ENCODE measurements around the gene CMTM8.

Gene CMTM8

GRCh38 chr3:32334675-32335074, 96.2 kb downstream of the CMTM8 start:
- DNase-seq: peak in 1 of 56 donors; percentile 7

DNA sequence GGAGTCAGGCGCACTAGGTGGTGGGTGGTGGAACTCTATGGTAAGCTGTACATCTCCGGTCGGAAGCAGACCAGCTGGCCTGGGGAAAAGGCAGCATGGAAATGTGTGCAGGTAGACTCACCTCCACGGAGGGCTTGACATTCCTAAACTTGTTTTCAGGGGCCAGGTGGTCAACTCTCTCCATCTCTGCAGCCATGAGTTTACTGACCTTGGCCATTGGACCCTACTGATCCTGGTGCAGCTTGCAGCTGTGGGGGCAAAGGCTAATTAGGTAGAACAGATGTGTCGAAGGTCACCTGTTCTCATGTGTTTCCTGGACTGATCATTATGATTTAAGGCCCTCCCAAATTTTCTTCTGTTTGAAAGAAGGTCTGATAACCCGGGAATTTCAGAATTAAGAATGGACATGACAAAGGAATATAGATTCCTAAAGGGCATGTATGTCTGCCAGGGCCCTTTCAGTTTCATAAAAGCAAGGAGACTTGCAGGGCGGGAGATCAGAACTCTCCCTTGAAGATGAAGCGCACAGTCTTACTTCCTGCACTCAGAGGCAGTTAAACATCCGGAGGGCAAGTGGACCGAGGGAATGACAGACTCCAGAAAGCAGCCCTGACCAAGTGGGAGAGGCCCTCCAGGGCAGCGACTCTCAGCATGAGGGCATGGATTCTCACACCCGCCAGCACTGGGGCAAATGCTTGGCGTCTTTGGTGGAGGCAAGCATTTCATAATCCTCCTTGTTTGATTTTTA, 97.1 kb downstream of the CMTM8 start:
- no peak for DNase-seq

GRCh38 chr3:32336113-32336498, 97.6 kb downstream of the CMTM8 start:
- DNase-seq: no peak

DNA sequence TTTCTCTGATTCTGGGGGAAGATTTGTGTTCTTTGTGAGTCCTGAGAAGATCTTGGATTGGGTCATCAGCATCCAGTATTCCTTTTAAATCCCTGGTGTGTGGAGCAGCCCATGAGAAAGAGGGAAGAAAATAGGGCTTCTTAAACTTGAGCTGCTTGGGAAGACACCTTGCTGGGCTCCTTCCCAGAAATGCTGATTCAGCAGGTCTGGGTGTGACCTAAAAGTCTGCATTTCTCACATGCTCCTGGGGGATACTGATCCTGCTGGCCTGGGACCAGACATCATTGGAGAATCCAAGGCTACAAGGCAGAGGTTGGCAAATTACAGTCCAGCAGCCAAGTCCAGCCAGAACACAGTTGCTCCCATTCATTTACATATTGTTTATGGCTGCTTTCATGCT, 99.0 kb downstream of the CMTM8 start:
- no peak for DNase-seq

DNA sequence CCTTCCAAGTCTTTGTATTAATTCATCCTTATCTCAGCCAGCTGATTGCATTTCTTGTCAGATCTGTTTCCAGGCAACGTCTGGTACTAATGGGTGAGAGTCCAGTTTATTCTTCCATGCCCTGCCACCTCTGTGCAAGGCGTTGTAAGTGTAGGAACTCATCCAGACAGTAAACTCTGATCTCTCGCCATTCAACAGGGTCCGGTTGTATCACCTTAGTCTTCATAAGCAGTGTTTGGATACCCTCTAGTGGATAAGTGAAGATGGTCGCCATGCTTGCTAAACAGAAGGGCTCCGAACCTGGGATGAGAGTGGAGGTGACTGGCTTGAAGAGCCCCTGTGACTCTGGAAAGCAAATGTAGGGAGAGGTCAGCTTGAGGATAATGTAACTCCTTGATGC, 101.6 kb downstream of the CMTM8 start:
- peak in 7 of 56 donors; percentile 3 to 28 (median 4) for DNase-seq

DNA sequence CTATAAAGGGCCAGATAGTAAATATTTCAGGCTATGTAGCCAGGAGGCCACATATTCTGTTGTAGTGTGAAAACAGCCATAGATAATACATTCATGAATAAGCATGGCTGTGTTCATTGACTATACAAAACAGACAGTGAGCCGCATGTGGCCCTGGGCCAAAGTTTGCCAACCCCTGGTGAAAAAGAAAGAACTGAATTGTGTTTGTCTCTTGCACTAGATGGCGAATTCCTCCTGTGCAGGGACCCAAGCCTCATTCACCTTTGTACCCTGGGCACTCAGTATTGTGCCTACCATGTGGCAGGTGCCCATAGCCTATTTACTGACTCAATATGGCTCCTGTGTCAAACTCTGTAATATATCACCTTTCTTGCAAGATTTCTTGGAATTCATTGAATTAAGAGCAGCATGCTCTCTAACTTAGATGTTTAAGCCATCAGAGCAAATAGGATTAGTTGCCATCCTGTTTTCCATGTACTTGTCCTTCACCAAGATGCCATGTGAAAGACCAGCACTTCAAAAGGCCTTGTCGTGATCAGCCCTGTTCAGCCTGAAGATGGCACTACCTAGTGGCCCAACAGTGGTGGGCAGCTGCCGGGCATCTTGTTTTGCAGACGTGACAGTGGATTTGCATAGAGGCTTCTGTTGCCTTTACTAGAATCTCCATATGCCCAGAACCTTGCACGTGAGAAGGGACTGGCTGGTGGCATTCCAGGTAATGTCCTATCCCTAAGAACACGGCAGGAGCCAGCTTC, 102.3 kb downstream of the CMTM8 start:
- DNase-seq: peak in 8 of 56 donors; percentile 2 to 20 (median 4)

GRCh38 chr3:32347343-32348125, 109.1 kb downstream of the CMTM8 start:
- no peak for DNase-seq

- no peak for DNase-seq
Observed at GRCh38 chr3:32349184-32349583, 110.7 kb downstream of the CMTM8 start.

- DNase-seq: no peak
Observed at GRCh38 chr3:32352563-32352962, 114.1 kb downstream of the CMTM8 start.

GRCh38 chr3:32353351-32353750, 114.9 kb downstream of the CMTM8 start:
- no peak for DNase-seq

DNA sequence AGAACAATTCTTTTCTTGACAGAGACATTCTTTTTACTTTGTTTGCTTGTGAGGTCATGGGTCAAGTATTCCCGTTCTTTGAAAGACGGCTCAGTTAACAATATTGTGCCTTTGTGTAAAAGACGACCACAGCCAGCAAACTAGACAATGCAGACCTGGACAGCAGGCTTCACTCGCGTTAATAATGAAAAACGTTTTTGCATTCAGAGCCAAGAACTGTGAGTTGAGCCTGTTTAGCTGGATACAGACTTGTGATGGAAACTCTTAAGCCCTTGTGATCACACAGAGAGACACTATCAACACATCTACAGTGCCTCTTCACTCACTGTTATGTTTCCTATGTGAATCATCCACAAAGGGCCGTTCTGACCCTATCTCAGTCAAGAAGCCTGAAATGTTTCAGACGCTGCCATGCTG, 115.9 kb downstream of the CMTM8 start:
- no peak for DNase-seq

DNA sequence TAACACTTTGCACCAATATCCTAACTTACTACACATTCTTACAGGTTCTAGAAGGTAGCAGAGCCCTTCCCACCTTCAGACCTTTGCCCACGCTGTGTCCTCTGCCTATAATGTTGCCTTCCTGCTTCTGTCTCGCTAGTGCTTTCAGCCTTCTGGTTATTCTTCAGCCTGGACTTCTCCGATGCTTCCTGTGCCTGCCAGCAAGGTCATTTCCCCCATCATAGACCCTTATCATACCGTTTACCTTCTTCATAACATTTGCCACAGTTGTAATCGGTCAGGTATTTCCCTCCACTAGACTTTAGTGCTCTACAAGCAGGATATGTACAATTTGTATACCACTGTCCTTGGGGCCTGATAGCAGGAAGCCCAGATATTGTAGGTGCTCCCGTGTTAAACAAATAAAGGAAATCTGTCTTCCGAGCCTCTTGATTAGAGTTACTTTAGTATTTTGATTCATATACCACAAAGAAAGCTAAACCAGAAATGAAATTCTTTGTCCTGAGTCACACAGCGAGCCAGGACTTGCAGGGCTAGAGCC, 117.3 kb downstream of the CMTM8 start:
- DNase-seq: no peak

- no peak for DNase-seq
Observed at GRCh38 chr3:32359766-32360492, 121.4 kb downstream of the CMTM8 start.

- DNase-seq: no peak
Observed at GRCh38 chr3:32360493-32360827, 122.0 kb downstream of the CMTM8 start.

GRCh38 chr3:32366638-32367397, 128.3 kb downstream of the CMTM8 start:
- no peak for DNase-seq

DNA sequence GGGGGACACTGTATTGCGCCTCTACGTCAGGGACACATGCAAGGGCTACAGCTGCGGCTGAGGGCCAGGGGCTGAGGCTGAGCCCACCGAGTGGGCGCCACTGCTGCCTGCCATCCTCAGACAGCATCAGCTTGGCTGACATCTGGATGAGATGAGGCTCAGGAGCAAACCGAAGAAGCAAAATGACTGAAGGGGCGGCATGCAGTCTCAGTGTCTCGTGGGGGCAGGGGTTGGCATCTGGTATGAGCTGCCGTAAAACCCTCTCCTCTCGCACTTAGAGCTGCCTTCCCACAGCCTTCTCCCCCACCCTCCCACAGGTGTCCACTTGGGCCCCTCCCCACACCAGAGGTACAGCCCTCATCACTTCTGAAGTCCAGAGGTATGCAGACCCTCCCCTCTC, 129.0 kb downstream of the CMTM8 start:
- DNase-seq: no peak

- DNase-seq: no peak
Observed at GRCh38 chr3:32371461-32372212, 133.2 kb downstream of the CMTM8 start.

DNA sequence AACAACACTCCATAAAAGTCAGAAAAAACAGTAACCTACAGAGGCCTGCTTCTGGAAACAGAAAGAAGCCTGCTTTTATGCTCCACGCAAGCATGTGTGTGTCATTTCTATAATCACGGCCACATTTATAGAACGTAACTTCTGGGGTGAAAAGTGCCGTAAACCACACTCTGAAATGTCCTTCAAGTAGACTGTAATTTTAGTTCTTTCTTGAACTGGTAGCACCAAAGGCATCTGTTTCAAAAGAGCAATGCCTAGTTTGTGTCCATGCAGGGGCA, 133.7 kb downstream of the CMTM8 start:
- no peak for DNase-seq

DNA sequence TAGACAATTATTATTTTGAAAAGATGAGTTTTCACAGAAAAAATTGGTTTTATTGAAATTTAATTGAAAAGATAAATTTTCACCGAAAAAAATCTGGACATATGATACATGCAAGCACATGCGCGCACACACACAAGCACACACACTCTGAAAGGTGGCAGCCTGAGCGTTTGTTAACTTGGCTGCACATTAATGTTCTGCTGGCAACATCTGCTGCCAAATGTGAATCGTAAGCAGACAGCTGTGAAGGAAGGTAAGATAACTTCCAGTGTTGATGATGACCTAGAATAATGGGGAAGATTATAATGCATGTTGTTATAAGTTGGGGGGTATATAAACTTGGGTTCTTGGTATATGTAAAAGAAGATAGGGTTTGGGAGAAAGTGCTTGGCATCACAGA, 134.8 kb downstream of the CMTM8 start:
- no peak for DNase-seq

- no peak for DNase-seq
Observed at GRCh38 chr3:32373844-32374243, 135.4 kb downstream of the CMTM8 start.
